Activated effector memory CD4-positive, alpha-beta T cell treated with Interleukin-2 at 50 U/mL for 16 hours (primary cell): ENCODE measurements around the gene VPS72.

ENCODE experiments used
- DNase-seq: peaks from one replicate; pipeline ENCODE4 v3.0.0-alpha.2; 2020

The VPS72 gene

GRCh38 chr1:151144474-151145303 is 45.3 kb downstream of the VPS72 start:
- no peak for DNase-seq

GRCh38 chr1:151143986-151144385 is 46.0 kb downstream of the VPS72 start:
- DNase-seq: no peak

- no peak for DNase-seq
These were observed 47.0 kb downstream of the VPS72 start for GRCh38 chr1:151143057-151143435.

- DNase-seq: no peak
These were observed 47.5 kb downstream of the VPS72 start for GRCh38 chr1:151142411-151143056.

- DNase-seq: no peak
These were observed 52.2 kb downstream of the VPS72 start for GRCh38 chr1:151137789-151138188.

- DNase-seq: no peak
These were observed 54.3 kb downstream of the VPS72 start for GRCh38 chr1:151135433-151136385.

GRCh38 chr1:151134991-151135390 is 55.0 kb downstream of the VPS72 start:
- no peak for DNase-seq

- no peak for DNase-seq
These were observed 55.6 kb downstream of the VPS72 start for GRCh38 chr1:151134396-151134795.

GRCh38 chr1:151133018-151133806 is 56.8 kb downstream of the VPS72 start:
- no peak for DNase-seq

- no peak for DNase-seq
These were observed 57.5 kb downstream of the VPS72 start for GRCh38 chr1:151132335-151133017.

GRCh38 chr1:151131701-151132334 is 58.2 kb downstream of the VPS72 start:
- DNase-seq: no peak

- DNase-seq: peak; percentile 57
These were observed 58.9 kb downstream of the VPS72 start for GRCh38 chr1:151130987-151131586.

GRCh38 chr1:151128800-151129199 is 61.2 kb downstream of the VPS72 start:
- no peak for DNase-seq
